Erythroblast (primary cell): ENCODE data around the gene IL4R.

Source experiments
- GATA1 ChIP-seq: IDR thresholded peaks from 2 replicates; pipeline ENCODE4 v1.6.1; 2011; ENCODE audit warnings: low read depth, mild to moderate bottlenecking, control low read depth, low read length, moderate library complexity
- POLR2A ChIP-seq: IDR thresholded peaks from 2 replicates; pipeline ENCODE4 v1.6.1; 2011; ENCODE audit warnings: mild to moderate bottlenecking, low read length

DNA sequence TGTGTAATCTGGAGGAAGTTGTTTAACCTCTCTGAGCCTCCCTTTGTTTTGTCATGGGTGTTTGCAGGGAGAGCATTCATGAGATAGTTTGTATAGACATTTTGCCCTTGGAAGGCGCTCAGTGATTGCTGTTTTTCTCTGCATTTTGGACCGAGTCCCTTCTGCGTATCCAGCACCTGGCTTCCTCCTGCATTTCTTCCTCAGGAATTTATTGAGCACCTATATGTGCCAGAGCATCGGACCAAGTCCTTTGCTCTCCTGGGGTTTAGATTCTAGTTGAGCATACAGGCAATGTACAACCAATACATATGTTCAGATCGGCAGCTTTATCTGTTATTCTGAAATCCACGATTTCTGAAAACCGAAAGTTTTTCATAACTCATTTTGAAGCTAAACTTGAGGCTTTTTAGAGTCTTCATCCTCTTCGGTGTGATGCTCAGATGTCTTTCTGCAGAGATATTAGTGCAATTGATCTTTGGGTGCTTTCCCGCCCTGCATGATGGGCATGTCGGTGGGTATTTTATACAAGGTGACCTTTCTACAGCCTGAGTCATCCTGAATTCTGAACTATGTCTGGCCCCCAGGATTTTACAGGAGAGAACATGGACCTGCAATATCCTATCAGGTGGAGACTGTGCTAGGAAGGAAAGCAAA is 4.1 kb downstream of the IL4R start:
- TF ChIP-seq POLR2A (no peak), GATA1 (no peak)
